H1 (cell line): ENCODE measurements around the gene AHNAK2. TPM values are rescaled to one million over a fixed set of nuclear protein-coding genes. Genes with fewer than 3 reads are reported as not detected.

Experiments used
- CHD1 ChIP-seq: IDR thresholded peaks from 2 replicates; pipeline ENCODE4 v1.6.1; 2012; ENCODE audit warnings: low read depth, low read length, improper control_type of control experiment
- POU5F1 ChIP-seq: IDR thresholded peaks from 2 replicates; pipeline ENCODE4 v1.6.1; 2011; ENCODE audit warnings: low read depth, mild to moderate bottlenecking, low read length, moderate library complexity
- RBBP5 ChIP-seq: IDR thresholded peaks from 2 replicates; pipeline ENCODE4 v1.7.1; 2012; ENCODE audit warnings: low read depth, mild to moderate bottlenecking, inconsistent platforms, low read length, moderate library complexity, borderline replicate concordance
- SP1 ChIP-seq: IDR thresholded peaks from 2 replicates; pipeline ENCODE4 v1.6.1; 2011; ENCODE audit warnings: low read depth, low read length
- TAF7 ChIP-seq: optimal IDR thresholded peaks from 2 replicates; pipeline ENCODE3; 2011; ENCODE audit warnings: low read depth, mild to moderate bottlenecking, inconsistent platforms, low read length, moderate library complexity, borderline replicate concordance
- polyA plus RNA-seq, 7 experiments: library from polyadenylated mRNA; depleted of rRNA in 3 of 7; stranded (reverse) in 5 of 7; unstranded in 2 of 7; fragments of >200 nt in 5 of 7; fragments of 200-250 nt in 2 of 7; gene quantifications; 1 replicate in 5 of 7; 2 replicates in 1 of 7; 4 replicates in 1 of 7; pipeline versions ENCODE4 v1.2.1 to v1.2.3, GENCODE V29; 2011 to 2013; ENCODE audit warnings: missing spikeins in 2 of 7, mixed read lengths in 2 of 7
- total RNA-seq: library from RNA; stranded (reverse); fragmentation: NEBNext Ultra II Directional; extraction: Animal tissue kit (Norgen Biotek cat#: 25700); gene quantifications from 2 replicates; pipeline ENCODE4 v1.2.1, GENCODE V29; 2021

The AHNAK2 gene
- total and polyA plus RNA-seq, 2 of the 8 experiments (the other 6 are each of a cell fraction or from before 2014, with no cell fraction given), result 0.95 to 2.0 TPM

- no peak for TF ChIP-seq RBBP5
- no peak for TF ChIP-seq TAF7
- TF ChIP-seq SP1, result no peak
- no peak for TF ChIP-seq POU5F1
- TF ChIP-seq CHD1, result no peak
These were observed 35.9 kb upstream of the AHNAK2 start (continued) for GRCh38 chr14:105014032-105014431.
